Fibroblast of skin of scalp (primary cell): ENCODE measurements around the gene MYH11. TPM values are rescaled to one million over a fixed set of nuclear protein-coding genes. Genes with fewer than 3 reads are reported as not detected.

ENCODE experiments used
- DNase-seq: peaks from one replicate; pipeline ENCODE4 v3.0.0-alpha.2; 2013
- polyA plus RNA-seq, 2 experiments: library from polyadenylated mRNA; unstranded; fragments of 120-200 nt; gene quantifications; one replicate each; pipeline ENCODE4 v1.2.1, GENCODE V29; 2013; ENCODE audit not compliant: insufficient read length in 2 of 2

Gene MYH11
- 3.0 TPM for polyA plus RNA-seq (2013, experiment 1 of 2; ENCODE audit: insufficient read length)
- polyA plus RNA-seq (2013, experiment 2 of 2; ENCODE audit: insufficient read length), result 4.1 TPM

DNA sequence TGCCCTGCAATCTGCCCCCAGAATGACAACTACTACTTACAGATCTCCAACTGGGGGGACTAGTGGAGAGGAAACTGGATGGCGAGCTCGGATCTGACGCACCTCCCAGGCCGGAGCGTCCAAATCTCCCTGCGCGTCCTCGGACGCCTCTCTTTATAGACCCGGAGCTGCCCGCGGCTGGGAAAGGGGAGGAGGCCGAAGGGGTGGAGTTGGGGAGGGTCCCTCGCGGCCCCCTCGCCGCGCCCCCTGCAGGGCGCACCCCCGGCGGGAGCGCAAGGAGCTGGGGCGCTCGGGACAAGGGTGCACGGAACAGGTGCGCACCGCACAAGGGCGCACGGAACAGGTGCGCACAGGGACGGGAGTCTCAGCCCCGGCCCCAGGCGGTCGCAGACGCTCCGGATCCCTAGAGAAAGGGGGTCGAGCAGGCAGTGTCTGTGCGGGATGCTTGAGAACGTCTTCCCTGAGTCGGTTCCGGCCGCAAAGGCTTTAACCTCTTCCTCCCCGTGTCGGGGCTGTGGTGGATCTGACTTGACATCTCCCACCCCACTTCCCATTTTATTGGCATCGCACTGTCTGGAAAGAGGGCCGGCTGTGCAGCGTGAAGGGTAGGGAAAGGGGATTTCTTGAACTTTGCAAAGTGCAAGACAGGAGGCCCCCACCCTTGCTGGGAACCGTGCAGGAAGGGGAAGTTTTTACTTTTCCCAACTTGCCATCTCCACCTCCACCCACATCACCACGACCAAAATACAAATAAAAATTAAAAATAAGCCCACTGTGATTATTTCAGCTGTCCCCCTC is at the start of gene MYH11:
Gene MYH11, minus strand, starts transcription at position 128 of the 798 bp plus-strand sequence. CDS start 18,776 bp downstream, outside the sequence.
- DNase-seq, result no peak

DNA sequence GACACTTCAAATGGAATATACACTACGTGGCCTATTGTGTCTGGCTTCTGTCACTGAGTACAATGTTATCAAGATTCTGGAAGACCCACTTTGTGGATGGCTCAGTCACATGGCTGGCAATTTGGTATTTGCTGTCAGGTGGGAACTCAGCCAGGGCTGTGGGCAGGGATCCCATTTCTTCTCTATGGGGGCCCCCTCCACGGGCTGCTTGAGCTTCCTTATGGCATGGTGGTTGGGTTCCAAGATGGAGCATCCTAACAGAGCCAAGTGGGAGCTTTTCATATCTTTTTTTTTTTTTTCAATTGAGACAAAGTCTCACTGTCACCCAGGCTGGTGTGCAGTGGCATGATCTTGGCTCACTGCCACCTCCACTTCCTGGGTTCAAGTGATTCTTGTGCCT is 49.6 kb upstream of the MYH11 start:
- no peak for DNase-seq

DNA sequence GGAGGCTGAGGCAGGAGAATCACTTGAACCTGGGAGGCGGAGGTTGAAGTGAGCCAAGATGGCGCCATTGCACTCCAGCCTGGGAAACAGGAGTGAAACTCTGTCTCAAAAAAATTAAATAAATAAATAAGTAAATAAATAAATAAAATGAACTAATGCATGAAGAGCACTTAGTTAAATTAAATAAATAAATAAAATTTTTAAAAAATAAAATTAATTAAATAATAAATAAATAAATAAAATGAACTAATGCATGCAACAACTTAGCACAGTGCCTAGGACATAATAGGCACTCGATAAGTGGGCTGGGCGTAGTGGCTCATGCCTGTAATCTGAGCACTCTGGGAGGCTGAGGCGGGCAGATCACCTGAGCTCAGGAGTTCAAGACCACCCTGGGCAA is 47.1 kb upstream of the MYH11 start:
- no peak for DNase-seq

DNA sequence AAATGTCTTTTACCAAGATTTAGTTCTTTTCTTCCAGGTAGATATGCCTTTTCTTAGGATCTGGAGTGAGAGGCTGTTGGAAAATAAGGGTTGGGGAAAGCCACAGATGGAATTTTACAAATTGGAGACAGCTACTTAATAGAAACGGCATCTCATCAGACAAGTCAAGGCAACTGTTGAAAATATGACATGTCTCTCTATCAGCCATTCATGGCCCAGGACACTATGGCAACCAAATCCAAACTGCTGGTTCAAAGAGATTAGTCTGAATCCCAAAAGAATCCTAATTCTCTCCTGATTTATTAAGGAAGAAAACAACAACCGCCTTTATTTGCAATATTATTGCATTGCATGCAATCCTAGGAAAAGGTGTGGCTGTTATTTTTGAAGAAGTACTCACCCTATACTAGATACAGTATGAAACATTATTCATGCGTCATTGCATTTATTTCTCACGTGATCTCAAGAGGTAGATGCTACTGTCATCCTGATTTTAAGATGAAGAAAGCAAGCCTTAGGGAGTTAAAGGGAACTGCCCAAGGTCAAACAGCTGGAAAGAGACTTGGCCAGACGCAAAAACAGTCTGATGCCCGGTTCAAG is 44.2 kb upstream of the MYH11 start:
- DNase-seq, result no peak

DNA sequence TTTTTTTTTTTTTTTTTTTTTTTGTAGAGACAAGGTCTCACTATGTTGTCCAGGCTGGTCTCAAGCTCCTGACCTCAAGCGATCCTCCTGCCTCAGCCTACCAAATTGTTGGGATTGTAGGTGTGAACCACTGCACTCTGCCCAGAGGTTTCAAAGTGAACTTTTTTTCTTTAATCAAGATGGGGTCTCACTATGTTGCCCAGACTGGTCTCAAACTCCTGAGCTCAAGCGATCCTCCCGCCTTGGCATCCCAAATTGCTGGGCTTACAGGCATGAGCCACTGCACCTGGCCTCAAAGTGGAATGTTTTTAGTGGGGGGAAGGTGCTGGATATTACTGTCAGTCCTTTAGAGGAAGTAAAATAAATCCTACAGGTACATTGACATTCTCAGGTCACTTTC is 43.5 kb upstream of the MYH11 start:
- DNase-seq, result no peak

DNA sequence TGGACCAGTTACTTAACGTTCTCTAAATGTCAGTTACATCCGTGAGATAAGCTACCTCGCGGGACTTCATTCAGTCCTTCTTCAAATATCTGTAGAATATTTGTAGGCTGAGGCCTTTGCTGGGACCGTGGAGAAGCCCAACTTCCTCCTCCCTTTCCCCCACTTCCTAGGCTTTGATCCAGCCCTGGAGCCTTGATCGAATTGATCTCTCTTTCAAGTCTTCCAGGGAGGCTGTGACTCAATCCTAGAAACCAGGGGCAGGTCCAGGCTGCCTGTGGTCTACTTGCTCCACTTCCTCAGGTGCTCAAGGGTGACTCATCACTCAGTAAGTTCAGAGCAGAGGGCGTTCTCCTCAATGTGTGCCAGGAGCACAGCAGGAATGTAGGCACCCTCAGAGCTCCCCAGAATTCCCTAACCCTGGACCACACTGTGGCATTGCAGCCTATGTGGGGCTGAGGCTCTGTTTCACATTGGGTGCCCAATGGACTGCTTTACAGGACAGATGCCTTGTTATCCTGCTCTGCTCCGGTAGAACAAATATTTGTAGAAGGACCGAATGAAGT is 42.8 kb upstream of the MYH11 start:
- DNase-seq, result peak; percentile 57

DNA sequence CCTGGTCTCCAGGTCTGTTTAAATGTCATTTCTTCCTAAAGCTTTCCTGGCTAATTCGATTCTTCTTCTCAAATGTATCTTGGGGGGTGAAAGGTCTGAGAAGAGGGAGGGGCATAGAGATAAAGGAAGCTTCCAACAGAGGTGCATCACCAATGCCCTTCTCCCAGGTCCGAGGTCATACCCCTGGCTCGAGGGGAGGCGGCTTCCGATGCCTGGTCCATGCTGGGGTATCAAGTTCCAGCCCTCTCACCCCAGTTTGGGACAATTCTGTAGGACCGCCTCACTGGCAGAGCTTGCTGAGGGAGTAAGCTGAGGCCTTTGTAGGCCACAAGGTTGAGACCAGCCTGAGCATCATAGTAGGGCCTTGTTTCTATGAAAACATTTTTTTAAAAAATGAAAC is 41.8 kb upstream of the MYH11 start:
- no peak for DNase-seq

DNA sequence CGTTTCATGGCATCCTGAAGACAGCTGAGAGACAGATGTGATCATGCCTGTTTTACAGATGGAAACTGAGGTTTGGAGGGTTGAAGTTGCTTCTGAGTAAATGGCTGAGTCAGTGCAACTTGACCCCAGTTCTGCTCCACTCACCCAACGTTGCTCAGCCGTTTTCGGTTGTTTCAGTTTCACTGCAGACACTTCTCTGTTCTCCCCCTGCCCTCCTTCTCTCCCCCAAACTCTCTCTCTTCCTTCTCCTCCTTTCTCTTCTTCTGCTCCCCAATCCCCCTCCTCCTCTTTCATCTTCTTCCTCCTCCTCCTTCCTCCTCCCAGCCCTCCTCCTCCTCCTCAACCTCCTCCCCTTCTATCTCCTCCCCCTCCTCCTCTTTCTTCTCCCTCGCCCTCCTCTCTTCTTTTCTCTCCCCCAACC is 41.0 kb upstream of the MYH11 start:
- no peak for DNase-seq

DNA sequence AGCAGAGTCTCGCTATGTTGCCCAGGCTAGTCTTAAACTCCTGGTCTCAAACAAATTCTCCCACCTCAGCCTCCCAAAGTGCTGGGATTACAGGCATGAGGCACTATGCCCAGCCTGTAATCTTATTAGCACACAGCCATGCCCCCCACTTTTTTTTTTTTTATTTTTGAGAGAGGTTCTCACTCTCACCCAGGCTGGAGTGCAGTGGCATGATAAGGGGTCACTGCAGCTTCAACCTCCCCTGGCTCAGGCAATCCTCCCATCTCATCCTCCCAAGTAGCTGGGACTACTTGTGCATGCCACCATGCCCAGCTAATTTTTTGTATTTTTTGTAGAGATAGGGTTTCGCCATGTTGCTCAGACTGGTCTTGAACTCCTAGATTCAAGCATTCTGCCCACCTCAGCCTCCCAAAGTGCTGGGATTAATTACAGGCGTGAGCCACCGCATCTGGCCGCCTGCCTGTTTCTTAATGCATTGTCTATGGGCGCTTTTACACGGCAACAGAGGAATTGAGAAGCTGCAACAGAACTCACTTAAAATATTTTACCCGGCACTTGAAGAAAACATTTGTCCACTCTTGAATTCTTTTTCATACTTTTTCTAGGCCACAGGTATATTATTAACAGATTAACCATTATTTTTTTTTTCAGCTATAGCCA is 40.4 kb upstream of the MYH11 start:
- peak; percentile 54 for DNase-seq

DNA sequence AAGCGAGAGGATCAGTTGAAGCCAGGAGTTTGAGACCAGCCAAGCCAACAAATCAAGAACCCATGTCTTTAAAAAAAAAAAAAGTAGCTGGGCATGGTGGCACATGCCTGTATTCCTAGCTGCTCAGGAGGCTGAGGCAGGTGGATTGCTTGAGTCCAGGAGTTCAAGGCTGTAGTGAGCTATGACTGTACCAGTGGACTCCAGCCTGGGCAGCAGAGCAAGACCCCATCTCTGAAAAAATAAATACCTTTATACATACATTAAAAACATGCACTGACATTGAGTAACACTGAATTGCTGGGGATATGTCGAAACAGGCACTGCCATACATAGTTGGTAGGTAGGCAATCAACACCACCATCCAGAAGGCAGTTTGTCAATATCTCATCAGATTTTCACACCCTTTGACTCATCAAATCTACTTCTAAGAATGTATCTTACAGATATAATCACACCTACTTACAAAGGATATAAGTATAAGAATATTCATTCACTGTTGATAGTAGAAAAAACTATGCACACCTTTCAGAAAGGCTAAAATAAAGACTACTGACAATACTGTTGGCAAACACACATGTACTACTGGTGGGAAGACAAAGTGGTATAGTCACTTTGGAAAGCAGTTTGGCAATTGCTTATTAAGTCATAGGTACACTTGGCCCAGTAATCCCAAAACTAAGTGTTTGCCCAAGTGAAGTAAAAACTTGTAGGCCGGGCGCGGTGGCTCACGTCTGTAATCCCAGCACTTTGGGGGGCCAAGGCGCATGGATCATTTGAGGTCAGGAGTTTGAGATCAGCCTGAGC is 37.9 kb upstream of the MYH11 start:
- DNase-seq, result no peak

DNA sequence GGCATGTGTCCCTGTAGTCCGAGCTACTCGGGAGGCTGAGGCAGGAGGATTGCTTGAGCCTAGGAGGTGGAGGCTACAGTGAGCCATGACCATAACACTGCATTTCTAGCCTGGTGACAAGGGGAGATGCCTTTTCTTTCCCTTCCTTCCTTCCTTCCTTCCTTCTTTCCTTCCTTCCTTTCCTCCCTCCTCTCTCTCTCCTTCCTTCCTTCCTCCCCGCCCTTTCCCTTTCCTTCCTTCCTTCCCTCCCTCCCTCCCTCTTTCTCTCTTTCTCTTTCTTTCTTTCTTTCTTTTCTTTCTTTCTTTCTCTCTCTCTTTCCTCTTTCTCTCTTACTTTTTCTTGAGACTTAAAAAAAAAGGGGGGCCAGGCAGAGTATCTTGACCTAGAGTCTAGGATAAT is 34.7 kb upstream of the MYH11 start:
- DNase-seq, result no peak

DNA sequence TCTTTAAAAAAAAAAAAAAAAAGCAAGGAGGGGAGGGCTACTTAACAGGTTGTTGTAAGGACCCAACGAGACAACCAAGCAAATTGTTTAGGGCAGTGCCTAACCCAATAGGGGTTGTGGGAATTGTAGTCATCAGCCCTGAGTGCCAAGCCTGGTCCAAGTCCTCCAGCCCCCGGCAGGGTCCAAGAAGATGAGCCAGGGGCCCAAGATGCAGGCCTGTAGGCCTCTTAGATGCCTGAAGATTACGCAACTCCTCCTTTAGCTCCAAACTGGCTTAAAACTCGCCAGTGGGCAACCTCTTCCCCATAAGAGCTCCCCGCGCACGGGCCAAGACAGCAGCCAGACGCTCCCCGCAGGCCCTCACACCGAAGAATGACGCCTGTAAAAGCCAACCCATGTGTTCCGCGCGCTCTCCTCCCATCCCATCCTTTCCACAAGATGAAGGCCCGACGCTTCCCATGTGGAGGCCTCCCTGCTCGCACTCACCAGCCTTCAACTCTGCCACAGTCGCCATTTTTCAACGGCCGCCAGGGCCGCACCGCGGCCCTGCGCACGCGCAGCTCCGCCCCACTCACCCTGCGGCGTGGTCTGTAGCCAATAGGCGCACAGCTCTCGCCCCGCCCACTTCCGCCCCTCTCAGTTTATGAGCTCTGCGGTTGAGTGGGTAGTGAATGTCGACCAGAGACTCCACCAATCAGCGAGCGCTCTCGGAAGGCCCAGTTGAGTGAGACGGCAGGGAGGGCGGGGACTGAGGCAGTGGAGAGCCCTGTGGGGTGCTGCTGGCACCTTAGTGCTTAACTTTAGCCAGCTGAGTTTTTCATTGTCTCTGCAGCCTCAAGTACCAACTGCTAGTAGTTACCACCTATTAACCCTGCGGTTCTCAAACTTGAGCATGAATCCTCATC is 31.5 kb upstream of the MYH11 start, which contains the start of gene CEP20:
Gene CEP20, minus strand, starts transcription at position 532 of the 905 bp plus-strand sequence. Its CDS starts 18 bp downstream, at position 514.
- peak; percentile 99 for DNase-seq

DNA sequence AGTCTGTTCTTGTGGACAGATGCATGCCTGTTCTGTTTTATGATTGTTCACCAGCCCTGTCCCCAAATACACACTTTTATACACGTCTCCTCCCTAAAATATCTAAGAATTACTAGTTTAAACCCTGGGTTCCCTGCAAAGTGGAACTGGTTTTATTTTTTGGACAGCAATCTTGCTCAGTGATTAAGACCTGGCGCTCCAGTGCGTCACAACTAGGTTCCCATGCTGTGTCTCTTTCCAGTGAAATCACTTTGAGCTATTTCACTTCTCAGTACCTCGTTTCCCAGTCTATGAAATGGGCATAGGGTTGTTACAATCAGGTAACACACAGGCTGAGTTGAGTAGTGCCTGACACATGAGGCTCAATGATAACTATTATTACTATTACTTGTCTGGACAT is 30.5 kb upstream of the MYH11 start:
- DNase-seq, result no peak

DNA sequence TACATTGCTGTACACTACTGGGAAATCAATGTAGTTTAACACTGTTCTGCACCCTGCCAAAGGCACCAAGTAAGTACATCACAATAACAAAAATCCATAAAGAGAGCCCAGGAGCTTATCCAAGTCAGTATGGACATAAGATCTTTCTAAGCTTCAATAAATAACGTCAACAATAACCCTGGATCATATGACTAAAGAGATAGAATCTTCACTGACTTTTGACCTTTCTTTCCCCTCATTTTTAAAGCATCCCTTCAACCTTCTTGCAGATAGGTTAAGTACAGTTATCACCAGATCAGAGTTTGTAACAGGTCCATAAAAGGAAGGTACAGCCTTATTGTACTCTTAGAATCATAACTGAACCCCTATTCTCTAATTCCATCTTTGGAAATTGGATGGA is 29.2 kb upstream of the MYH11 start:
- DNase-seq, result no peak

DNA sequence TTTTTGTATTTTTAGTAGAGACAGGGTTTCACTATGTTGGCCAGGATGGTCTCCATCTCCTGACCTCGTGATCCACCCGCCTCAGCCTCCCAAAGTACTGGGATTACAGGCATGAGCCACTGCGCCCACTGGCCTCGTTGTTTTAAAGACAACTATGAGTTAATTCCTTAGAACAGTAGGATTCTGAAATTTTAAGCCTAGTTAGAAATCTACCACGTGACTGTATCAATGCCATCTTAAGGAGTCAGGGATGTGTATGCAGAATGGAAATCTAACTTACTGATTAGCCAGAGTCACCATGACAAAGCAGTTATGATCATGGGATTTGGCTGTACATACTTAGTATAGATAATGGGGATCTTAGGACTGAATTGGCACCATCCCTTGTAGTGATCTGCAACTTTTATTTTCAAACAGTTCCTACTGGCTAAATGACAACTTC is 28.8 kb upstream of the MYH11 start:
- DNase-seq, result no peak

DNA sequence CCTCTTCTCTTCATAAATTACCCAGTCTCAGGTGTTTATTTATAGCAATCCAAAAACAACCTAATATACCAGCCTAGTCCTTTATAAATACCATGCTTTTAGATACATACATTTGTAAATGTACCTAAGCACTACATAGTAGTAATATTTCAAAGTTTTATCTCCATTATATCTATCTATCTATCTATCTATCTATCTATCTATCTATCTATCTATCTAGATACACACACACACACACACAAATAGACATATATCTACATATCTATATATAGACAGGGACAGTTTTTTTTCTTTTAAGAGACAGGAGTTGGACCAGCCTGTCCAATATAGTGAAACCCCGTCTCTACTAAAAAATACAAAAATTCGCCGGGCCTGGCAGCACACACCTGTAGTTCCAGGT is 25.7 kb upstream of the MYH11 start:
- DNase-seq, result no peak

DNA sequence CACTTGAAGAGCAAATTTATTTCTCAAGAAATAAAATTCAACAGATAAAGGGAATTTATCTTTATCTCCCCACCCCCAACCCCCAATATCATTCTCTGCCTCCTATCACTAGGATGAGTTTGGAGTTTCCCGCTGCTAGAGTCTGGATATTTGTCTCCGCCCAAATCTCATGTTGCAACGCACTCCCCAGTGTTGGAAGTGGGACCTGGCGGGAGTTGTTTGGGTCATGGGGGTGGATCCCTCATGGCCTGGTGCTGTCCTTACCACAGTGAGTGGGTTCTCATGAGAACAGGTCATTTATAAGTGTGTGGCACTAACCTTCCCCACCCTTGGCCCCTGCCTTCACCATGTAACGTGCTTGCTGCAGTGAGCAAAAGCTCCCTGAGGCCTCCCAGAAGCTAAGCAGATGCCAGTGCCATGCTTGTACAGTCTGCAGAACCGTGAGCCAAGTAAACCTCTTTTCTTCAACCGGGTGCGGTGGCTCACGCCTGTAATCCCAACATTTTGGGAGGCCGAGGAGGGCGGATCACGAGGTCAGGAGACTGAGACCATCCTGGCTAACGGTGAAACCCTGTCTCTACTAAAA is 25.1 kb upstream of the MYH11 start:
- no peak for DNase-seq

DNA sequence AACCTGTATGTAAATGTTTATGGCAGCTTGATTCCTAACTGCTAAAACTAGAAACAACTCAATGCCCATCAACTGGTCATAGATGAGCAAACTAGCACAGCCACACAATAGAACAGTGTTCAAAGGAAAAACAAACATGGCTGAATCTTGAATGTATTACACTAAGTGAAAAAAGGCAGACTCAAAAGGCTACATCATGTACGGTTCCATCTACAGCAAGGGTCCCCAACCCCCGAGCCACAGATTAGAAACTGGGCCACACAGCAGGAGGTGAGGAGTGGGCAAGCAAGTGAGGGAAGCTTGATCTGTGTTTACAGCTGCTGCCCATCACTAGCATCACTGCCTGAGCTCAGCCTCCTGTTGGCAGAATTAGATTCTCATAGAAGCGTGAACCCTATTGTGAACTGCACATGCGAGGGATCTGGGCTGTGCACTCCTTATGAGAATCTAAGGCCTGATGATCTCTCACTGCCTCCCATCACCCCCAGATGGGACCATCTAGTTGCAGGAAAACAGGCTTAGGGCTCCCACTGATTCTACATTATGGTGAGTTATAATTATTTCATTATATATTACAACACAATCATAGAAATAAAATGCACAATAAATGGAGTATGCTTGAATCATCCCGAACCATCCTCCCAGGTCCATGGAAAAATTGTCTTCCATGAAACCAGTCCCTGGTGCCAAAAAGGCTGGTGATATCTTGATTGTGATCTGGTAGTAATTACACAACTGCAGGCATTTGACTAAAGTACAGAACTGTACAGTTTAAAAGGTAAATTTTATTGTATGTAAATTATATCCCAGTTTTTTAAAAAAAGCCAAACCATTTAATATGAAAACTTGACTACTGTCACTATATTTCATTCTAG is 23.8 kb upstream of the MYH11 start:
- DNase-seq, result peak; percentile 32

DNA sequence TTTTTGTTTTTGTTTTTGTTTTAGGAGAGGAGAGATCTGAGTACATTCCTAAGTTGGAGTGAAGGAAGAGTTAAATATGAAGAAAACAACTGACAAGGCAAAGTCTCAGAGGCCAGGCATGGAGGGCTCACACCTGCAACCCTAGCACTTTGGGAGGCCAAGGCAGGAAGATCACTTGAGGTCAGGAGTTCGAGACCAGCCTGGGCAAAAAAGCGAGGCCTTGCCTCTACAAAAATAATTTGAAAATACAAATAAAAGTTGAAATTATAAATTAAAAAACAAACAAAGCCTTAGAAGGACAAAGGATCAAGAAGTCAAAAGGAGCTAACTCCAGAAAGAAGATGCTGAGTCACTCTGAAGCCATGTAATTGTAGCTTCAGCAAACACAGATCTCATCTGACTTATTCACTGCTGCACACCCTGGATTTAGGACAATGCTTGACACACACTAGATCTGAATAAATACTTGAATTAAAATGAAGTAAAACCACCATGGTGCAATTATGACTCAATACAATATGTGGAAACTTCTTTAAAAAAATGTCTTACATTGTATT is 22.5 kb upstream of the MYH11 start:
- peak; percentile 91 for DNase-seq
